HG03095 (cell line): ENCODE results near the gene FKBP8.

Experiments used
- ATAC-seq: cut with Tn5 transposase; IDR thresholded peaks from one replicate; pipeline ENCODE4 v1.9.1; 2021; ENCODE audit warnings: moderate library complexity; ENCODE audit not compliant: unreplicated experiment

The FKBP8 gene

DNA sequence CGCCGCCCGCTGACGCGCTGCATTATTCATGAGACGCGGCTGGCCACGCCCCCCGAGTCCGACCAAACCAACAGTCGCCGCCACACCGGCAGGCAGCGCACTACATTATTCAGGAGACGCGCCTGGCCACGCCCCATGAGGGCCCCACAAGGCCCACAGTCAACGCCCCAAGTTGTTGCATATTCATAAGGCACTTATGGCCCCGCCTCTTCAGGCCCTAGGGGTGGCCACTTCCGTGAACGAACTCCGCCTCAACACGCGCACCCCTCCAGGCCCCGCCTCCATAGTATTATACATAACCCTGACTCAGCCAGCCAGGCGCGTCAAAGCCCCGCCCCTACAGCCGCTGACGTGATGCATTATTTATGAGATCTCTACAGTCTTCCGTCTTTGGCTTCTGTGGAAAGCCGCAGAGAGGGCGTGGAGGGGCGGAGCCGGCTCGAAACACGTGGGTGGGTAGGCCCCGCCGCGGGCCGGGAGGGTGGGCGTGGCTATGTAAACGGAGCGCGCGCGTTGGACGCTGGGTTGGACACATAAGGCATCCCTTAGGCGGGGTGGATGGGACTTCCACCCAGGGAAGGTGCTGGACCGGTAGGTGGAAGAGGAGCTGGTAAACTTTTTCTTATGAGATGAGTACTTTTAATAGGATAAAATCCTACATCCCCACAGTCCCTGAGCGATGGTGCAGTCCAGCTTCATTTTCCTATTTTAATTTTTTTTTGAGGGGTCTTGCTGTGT, 21.1 kb downstream of the FKBP8 start:
- ATAC-seq: peak; percentile 76

GRCh38 chr19:18521692-18522123, 21.7 kb downstream of the FKBP8 start, which contains the start of gene ELL:
ELL (minus strand) TSS chr19:18522070; CDS start chr19:18522055, 15 bp downstream.
- ATAC-seq: no peak

GRCh38 chr19:18520848-18521691, 22.3 kb downstream of the FKBP8 start:
- no peak for ATAC-seq

GRCh38 chr19:18519962-18520847, 23.2 kb downstream of the FKBP8 start:
- ATAC-seq: no peak

DNA sequence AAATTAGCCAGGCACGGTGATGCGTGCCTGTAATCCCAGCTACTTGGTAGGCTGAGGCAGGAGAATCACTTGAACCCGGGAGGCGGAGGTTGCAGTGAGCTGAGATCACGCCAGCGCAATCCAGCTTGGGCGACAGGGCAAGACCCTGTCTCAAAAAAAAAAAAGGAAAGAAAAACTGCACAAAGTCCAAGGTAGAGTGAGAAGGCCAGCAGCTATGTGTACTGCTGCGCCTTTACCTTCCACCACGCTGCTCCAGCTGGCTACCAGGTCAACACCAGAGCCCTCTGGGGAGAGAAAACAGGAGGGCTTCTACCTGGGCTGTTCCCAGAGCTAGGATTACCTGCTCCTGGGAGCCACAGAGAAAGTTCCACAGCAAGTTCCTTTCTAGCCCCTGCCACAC, 24.7 kb downstream of the FKBP8 start:
- ATAC-seq: no peak

- no peak for ATAC-seq
Observed at GRCh38 chr19:18517606-18518005, 25.8 kb downstream of the FKBP8 start.

- no peak for ATAC-seq
Observed at GRCh38 chr19:18515959-18516358, 27.4 kb downstream of the FKBP8 start.

DNA sequence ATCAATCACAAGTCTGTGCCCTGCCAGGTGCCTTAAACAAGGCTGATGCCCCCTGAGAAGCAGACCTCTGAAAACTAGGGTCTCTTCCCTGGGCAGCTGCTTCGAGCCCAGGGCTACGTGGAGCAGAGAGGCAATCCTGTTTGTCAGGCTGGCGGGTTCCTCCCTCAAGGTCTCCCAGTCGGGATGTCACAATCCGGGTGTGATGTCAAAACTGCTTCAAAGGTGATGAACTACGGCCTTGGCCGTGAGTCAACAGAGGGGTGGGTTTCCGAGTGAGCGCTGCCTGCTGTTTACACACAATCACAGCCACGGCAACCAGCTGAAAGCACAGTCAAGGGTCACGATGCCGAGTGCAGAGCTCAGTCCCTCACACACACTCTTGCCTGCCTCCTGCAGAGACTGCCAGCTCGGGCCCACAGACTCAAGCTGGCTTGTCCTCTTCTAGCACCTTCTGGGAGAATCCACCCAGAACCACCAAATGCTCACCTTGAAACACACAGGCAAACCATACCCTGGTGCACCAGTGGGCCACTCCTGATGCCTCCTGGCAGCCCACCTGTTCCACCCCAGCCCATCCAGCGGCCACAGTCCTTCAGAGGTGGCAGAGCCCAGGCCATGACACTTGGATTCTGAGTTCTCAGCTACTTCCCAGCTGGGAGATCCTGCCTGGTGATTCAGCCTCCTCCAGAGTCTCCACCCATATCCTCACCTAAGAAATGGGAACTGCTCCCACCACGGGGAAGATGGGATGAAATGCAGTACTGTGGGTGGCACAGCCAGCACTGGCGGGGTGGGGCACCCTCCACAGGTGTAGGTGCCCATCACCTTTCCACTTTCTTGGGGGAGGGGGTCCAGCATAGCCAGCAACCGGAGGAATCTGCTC, 28.3 kb downstream of the FKBP8 start:
- ATAC-seq: no peak

DNA sequence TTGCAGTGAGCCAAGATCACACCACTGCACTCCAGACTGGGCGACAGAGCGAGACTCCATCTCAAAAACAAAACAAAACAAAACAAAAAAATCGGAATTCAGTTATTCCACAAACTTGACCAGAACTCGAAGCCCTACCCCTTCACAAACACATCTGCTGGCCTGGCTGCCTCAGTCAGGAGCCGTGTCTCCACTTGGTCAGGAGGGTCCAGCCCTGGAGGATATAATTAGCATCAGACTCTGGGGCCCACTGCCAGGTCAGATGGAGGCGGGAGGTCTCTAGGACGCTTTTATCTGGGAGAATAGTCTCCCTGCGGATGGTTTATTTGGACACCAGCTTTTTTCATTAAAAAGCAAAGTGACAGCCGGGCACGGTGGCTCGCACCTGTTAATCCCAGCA, 29.5 kb downstream of the FKBP8 start:
- ATAC-seq: no peak

GRCh38 chr19:18510216-18510615, 33.2 kb downstream of the FKBP8 start:
- ATAC-seq: no peak

DNA sequence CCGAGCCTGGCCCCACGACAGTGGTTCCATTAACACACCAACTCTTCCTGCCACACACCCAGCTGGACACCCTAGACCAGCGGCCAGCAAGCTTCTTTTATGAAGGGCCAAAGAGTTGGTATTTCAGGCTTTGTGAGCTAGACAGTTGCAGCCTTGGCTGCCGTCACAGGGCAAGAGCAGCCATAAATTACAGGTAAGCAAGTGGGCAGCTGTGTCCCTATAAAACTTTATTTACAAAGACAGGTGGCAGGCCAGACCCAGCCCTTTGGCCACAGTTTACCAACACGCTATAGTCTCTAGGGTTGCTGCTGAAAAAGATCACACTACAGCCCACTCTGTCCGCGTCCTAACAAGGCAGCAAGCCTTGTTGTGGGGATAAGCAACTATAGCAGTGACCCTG, 34.8 kb downstream of the FKBP8 start:
- ATAC-seq: no peak

DNA sequence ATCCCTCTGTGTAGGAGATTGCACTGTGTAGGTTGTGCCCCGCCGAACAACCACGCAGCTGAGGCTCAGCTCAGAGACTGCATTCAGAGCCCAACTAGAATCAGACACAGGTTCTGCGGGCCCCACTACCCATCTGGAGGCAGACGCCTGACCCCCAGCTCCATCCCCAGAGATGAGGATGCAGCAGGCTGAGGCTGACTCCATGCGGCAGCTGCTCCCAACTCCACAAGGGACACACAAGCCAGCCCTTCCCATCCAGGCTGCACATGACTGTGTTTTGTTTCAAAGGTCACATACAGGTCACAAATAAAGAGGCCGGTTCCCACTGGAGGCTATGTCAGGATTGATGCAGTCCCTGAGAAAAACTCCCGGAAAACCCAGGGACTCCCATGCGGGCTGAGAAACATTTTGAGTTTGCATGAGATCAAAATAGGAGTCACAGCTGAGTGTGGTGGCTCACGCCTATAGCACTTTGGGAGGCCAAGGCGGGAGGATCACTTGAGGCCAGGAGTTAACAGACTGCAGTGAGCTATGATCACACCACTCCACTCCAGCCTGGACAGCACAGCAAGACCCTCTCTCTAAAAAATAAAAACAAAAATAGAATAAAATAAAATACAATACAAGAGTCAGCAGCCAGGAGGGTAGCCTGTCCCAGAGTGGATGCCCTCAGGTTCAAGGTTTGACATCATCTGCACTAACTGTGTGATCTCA, 35.5 kb downstream of the FKBP8 start:
- no peak for ATAC-seq

DNA sequence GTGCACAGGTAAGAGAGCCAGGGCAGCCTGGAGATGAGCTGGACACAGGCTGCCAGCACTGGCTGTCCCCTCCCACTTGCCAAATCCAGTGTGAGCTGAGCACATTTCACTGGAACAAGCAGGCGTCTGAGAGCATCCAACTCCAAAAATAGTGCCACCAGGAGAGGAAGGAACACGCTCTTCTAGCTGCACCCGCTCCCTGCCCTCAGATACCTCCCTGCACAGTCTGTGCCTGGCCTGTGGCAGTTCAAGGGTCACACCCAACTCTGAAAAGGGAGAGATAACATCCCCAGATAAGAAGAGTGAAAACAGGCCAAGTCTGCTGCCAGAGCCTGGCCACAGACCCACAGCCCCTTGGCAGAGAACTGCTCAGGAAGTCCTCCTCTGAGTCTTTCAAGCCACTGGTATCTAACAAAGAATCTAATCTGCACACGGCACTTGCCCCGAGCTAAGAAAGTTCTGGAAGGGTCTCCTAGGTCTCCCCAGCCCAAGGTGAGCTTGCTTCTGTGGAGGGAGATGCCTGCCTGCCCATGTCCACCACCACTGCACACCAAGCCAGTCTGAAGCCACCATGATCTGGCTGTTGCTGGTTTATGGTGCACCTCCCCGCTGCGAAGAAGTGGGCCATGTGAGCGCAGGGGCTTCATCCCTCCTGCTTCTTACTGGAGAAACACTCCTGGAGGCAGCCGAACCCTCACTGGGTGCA, 36.2 kb downstream of the FKBP8 start:
- no peak for ATAC-seq

GRCh38 chr19:18506101-18506930, 37.1 kb downstream of the FKBP8 start:
- no peak for ATAC-seq

DNA sequence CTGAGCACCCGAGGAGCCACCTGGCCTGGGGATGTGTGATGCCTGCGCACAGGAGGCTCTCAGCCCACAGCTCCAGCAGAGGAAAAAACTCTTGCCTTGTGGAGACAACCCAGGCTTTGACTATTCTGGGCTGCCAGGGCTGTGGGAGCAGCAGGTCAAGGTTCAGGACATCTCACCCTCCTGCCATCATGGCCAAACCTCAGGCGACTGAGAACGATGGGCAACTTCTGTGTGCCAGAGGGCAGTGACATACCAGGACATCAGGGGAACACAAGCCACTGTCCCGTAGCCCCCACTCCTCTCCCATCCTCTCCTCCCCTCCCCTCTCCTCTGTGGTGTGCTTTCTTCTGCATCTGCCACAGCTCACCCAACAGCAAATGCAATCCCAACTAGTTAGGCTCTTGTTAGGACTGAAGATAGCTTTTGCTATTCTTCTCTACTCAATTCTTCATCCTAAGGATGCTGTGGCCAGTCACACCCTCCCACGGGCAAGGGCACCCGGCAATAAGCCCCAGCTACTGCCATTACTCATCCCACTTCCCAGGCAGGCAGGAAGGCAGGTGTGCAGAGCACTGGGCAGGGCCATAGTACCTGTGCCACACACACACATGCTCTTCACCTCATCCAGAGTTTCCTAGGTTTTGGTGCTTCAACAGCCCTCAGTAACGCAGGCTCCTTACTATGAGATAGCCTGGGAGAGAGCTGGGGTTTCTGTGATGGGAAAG, 38.3 kb downstream of the FKBP8 start:
- ATAC-seq: no peak

- no peak for ATAC-seq
Observed at GRCh38 chr19:18503971-18504885, 39.1 kb downstream of the FKBP8 start.
